Dedifferentiated amniotic fluid mesenchymal stem cell (primary cell): ENCODE measurements around the gene EXOC8.

Experiments used
- DNase-seq: peaks from one replicate; pipeline ENCODE4 v3.0.0-alpha.2; 2016; ENCODE audit errors: extremely low spot score

The EXOC8 gene

GRCh38 chr1:231337472-231338269 lies at the start of gene EXOC8:
Gene EXOC8, minus strand, starts transcription at chr1:231337852. Its CDS starts 107 bp downstream, at chr1:231337745.
- DNase-seq: peak; percentile 93

- no peak for DNase-seq
Measured at GRCh38 chr1:231386466-231386865, 48.8 kb upstream of the EXOC8 start.

GRCh38 chr1:231385416-231385748 lies 47.7 kb upstream of the EXOC8 start:
- no peak for DNase-seq

GRCh38 chr1:231384696-231385415 lies 47.2 kb upstream of the EXOC8 start:
- no peak for DNase-seq

GRCh38 chr1:231383159-231383860 lies 45.7 kb upstream of the EXOC8 start:
- no peak for DNase-seq

- DNase-seq: no peak
Measured at GRCh38 chr1:231382426-231382825, 44.8 kb upstream of the EXOC8 start.

- DNase-seq: no peak
Measured at GRCh38 chr1:231381729-231382128, 44.1 kb upstream of the EXOC8 start.

- DNase-seq: no peak
Measured at GRCh38 chr1:231376875-231377549, 39.4 kb upstream of the EXOC8 start.

- no peak for DNase-seq
Measured at GRCh38 chr1:231376101-231376500, 38.4 kb upstream of the EXOC8 start.

GRCh38 chr1:231374394-231374793 lies 36.7 kb upstream of the EXOC8 start:
- no peak for DNase-seq

- no peak for DNase-seq
Measured at GRCh38 chr1:231372501-231372900, 34.8 kb upstream of the EXOC8 start.

- DNase-seq: no peak
Measured at GRCh38 chr1:231369282-231369681, 31.6 kb upstream of the EXOC8 start.

GRCh38 chr1:231364192-231364591 lies 26.5 kb upstream of the EXOC8 start:
- DNase-seq: no peak

GRCh38 chr1:231363624-231364023 lies 26.0 kb upstream of the EXOC8 start:
- DNase-seq: no peak

GRCh38 chr1:231362325-231362724 lies 24.7 kb upstream of the EXOC8 start:
- DNase-seq: no peak

GRCh38 chr1:231359113-231359512 lies 21.5 kb upstream of the EXOC8 start:
- no peak for DNase-seq

- peak; percentile 67 for DNase-seq
Measured at GRCh38 chr1:231357831-231358354, 20.2 kb upstream of the EXOC8 start.

GRCh38 chr1:231357187-231357772 lies 19.6 kb upstream of the EXOC8 start:
- DNase-seq: no peak

GRCh38 chr1:231355171-231355570 lies 17.5 kb upstream of the EXOC8 start:
- no peak for DNase-seq

GRCh38 chr1:231354330-231355020 lies 16.8 kb upstream of the EXOC8 start:
- DNase-seq: no peak

- DNase-seq: no peak
Measured at GRCh38 chr1:231353086-231353485, 15.4 kb upstream of the EXOC8 start.
